Thyroid gland (tissue), 4 donors: Measurements from ENCODE around the gene RPTOR. TPM values are rescaled to one million over a fixed set of nuclear protein-coding genes. Genes with fewer than 3 reads are reported as not detected.

ENCODE experiments used
- DNase-seq, 2 donors: peaks; one replicate each; pipeline ENCODE4 v3.0.0-alpha.2; 2019
- H3K27ac ChIP-seq, 3 donors: fragments of 200-600 bp; sonication (generic); 1 replicate in 2 of 3; 2 replicates in 1 of 3; pipeline ENCODE4 v1.5.1; 2016 to 2019; ENCODE audit warnings: mild to moderate bottlenecking in 1 of 3, moderate library complexity in 1 of 3
- H3K27me3 ChIP-seq: fragments of 200-600 bp; sonication (generic); one replicate; pipeline ENCODE4 v1.5.1; 2019
- H3K36me3 ChIP-seq, 2 donors: fragments of 200-600 bp; sonication (generic); one replicate each; pipeline ENCODE4 v1.5.1; 2016 to 2019
- H3K4me1 ChIP-seq, 2 donors: fragments of 200-600 bp; sonication (generic); one replicate each; pipeline ENCODE4 v1.5.1; 2017 to 2019
- H3K4me3 ChIP-seq, 3 donors: fragments of 200-600 bp; sonication (generic); replicated peaks in 1 of 3; 1 replicate in 2 of 3; 2 replicates in 1 of 3; pipeline ENCODE4 v1.5.1; 2016; ENCODE audit warnings: mild to moderate bottlenecking in 1 of 3
- H3K9me3 ChIP-seq: fragments of 200-600 bp; sonication (generic); one replicate; pipeline ENCODE4 v1.5.1; 2017
- CTCF ChIP-seq, 6 experiments: fragments of 200-600 bp in 3 of 6; fragments of 450-650 bp in 3 of 6; sonication (generic) in 3 of 6; IDR thresholded peaks; one replicate each; pipeline ENCODE4 v1.5.1; 2016 to 2019; ENCODE audit warnings: antibody characterized with exemption in 6 of 6, mild to moderate bottlenecking in 2 of 6, inconsistent platforms in 1 of 6, moderate library complexity in 1 of 6
- POLR2A ChIP-seq, 2 donors: fragments of 450-650 bp; IDR thresholded peaks; one replicate each; pipeline ENCODE4 v1.6.1; 2017; ENCODE audit warnings: antibody characterized with exemption in 2 of 2, mild to moderate bottlenecking in 2 of 2, moderate library complexity in 1 of 2
- WGBS, 2 donors: methylation state at CpG; one replicate each; pipeline ENCODE4 v1.1.5; 2017; 5-methylcytosine and 5-hydroxymethylcytosine counted together
- intact Hi-C: fragments of 100-400 bp; cut with DNase I; formaldehyde crosslinking; loops from one replicate; pipeline ENCODE4 v1.15.1; 2023
- total RNA-seq, 4 donors: library from RNA; depleted of rRNA; stranded (reverse); fragments of >200 nt; gene quantifications; one replicate each; pipeline ENCODE4 v1.2.3, GENCODE V29; 2016

Gene RPTOR
- total RNA-seq, 4 donors from 2014 or later: 24.2 to 58.1 (median 34.5) TPM

DNA sequence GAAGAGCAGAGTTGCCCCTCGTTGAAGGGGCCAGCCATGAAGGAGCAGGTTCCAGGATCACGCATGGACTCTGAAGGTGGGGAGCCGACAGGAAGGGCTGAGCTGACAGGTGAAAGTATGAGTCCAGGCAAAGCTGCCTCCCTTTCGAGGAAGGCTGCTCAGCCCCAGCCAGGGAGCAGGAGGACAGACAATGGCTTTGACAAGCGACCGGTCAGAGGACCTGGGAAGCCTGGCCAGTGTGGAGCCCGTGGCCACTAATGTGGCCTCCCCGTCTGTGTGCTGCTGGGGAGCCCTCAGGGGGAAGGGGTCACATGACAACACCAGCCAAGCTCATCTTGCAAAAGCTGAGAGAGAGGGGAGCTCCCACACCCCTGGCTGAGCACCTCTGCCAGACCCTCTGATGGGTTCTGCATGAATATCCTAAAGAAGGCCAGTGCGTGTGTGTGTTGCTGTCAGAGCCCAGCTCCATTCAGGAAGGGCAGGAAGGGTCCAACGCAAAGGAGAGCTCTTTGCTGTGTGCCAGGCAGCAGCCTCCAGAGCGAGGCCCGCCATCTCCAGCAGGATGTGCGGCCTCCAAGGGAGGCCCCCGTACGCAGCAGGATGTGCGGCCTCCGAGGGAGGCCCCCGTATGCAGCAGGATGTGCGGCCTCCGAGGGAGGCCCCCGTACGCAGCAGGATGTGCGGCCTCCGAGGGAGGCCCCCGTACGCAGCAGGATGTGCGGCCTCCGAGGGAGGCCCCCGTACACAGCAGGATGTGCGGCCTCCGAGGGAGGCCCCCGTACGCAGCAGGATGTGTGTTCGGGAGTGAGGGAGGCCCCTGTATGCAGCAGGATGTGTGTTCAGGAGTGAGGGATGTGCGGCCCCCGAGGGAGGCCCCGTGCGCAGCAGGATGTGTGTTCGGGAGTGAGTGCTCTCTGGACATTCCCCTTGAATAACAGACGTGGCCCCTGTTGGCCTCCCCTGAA lies 344.9 kb downstream of the RPTOR start:
- TF ChIP-seq POLR2A (IDR thresholded peaks at IDR 0.05) (no peak), CTCF (IDR thresholded peaks at IDR 0.05) (no peak)
- WGBS, 2 donors: 83 to 91% methylated on average over 12 to 17 of the region's 40 CpGs
- DNase-seq: no peak
- H3K27me3 ChIP-seq: no peaks in the 10 kb centered on the region
- no peaks in the 10 kb centered on the region for H3K9me3 ChIP-seq
- no peaks in the 10 kb centered on the region for H3K4me1 ChIP-seq
- peaks cover 11 to 23% of the 10 kb centered on the region in 2 donors for H3K36me3 ChIP-seq
- intact Hi-C loops: no loop called here
- no peak overlapping the region for H3K4me3 ChIP-seq
- H3K27ac ChIP-seq: no peak overlapping the region

DNA sequence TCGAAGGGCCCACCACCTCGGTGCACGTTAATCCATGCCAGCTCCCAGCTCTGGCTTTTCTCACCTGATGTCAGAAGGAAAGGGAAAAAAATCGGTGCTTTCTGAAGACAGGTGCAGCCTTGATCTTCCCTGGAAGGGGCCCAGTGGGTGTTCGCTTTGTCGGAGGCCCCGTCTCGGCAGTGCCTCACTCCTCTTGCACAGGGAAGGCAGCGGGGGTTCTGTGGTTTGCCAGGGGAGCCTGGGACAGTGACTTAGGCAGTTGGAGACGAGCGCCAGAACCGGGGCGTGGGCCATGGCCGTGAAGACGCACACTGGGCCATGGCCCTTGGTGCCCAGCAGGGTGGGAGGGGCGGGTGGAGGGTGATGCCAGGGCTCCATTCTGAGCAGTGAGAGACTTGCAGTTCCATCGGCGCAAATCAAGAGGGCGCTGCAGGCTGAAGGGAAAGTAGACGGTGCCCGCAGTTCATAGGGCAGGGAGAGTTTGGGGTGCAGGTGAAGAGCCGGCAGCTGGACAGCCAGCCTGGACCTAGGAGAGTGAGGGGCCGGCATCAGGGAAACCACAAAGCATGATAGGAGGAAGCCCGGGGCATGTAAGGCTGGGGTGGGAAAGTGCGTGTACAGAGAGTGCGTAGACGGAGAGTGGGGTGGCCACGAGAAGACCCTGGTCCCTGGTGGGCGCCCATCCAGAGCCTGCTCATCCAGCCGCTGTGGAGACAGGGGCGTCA lies 345.7 kb downstream of the RPTOR start:
- Histone ChIP-seq H3K36me3 (peaks cover 8 to 17% of the 10 kb centered on the region in 2 donors), H3K9me3 (no peaks in the 10 kb centered on the region)

DNA sequence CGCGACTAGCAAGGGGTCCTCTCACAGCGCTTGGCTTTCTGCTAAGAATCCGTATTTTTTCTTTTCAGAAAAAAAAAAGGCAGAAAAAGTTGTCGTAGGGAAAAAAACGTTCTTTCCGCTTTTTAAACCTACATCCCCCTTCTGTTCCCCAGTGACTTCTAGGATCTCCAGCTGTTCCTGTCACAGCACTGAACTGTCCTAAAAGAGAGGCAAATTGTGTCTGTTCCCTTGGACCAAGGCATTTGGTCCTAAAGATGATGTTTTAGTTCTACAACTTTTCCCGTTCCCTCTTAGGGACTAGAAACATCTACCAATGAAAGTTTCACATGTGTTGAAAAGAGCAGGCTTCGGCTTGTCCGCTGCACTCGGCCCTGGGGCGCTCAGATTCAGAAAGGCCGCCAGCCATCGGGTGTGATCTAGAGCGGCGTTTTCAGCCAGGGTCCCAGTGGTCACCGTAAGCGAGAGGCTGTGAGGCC lies 346.3 kb downstream of the RPTOR start:
- Histone ChIP-seq H3K4me1 (no peaks in the 10 kb centered on the region), H3K9me3 (no peaks in the 10 kb centered on the region), H3K4me3 (no peak overlapping the region), H3K27ac (no peak overlapping the region), H3K36me3 (peaks cover 8 to 17% of the 10 kb centered on the region in 2 donors), H3K27me3 (no peaks in the 10 kb centered on the region)
- intact Hi-C loops: no loop called here
- no peak for TF ChIP-seq CTCF (IDR thresholded peaks at IDR 0.05)
- TF ChIP-seq POLR2A (IDR thresholded peaks at IDR 0.05): no peak
- WGBS, 2 donors: 78 to 85% methylated on average over 18 of the region's 18 CpGs
- DNase-seq: no peak

More for the DNA sequence above, 345.7 kb downstream of the RPTOR start:
- 93% methylated on average over 31 of the region's 31 CpGs for WGBS, 2 donors
- H3K27ac ChIP-seq: no peak overlapping the region
- TF ChIP-seq CTCF (IDR thresholded peaks at IDR 0.05): no peak
- no peak for TF ChIP-seq POLR2A (IDR thresholded peaks at IDR 0.05)
- no peaks in the 10 kb centered on the region for H3K4me1 ChIP-seq
- intact Hi-C loops: no loop called here
- H3K27me3 ChIP-seq: no peaks in the 10 kb centered on the region
- no peak overlapping the region for H3K4me3 ChIP-seq
- DNase-seq: no peak

DNA sequence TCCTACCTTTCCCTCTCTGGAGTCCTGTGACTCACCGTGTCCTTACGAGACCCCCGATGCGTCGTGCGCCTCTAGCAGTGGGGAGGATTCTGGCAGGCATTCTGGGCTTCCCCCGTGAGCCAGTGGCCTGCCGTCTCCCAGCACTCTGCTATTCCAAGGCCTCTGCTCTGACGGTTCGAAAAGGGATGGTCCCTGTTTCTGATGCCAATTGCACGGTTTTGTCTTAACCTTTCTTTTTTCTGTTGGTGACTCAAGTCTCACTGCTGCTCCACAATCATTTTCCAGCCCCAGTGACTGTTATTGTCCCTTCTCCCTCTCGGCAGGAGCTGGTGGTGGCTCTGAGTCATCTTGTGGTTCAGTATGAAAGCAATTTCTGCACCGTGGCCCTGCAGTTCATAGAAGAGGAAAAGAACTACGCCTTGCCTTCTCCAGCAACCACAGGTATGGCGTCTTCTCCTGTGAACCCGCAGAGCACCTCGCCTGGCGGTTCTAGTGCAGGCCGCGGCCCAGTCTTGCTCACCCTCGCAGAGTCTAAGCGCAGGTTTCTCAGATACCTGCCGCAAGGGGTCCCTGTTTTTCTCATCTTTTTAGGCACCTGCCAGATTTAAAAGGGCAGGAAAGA lies 346.9 kb downstream of the RPTOR start:
- Histone ChIP-seq H3K27ac (no peak overlapping the region), H3K4me3 (no peak overlapping the region), H3K27me3 (no peaks in the 10 kb centered on the region), H3K9me3 (no peaks in the 10 kb centered on the region), H3K4me1 (no peaks in the 10 kb centered on the region), H3K36me3 (peaks cover 8 to 17% of the 10 kb centered on the region in 2 donors)
- TF ChIP-seq POLR2A (IDR thresholded peaks at IDR 0.05): no peak
- TF ChIP-seq CTCF (IDR thresholded peaks at IDR 0.05): no peak
- intact Hi-C loops: no loop called here
- no peak for DNase-seq
- WGBS, 2 donors: 80 to 90% methylated on average over 23 of the region's 23 CpGs
